GM18498 (cell line): Measurements from ENCODE around the gene ITPR3.

Source experiments
- ATAC-seq: cut with Tn5 transposase; IDR thresholded peaks from one replicate; pipeline ENCODE4 v1.9.1; 2021; ENCODE audit warnings: mild to moderate bottlenecking, moderate library complexity; ENCODE audit not compliant: unreplicated experiment

ITPR3 gene

DNA sequence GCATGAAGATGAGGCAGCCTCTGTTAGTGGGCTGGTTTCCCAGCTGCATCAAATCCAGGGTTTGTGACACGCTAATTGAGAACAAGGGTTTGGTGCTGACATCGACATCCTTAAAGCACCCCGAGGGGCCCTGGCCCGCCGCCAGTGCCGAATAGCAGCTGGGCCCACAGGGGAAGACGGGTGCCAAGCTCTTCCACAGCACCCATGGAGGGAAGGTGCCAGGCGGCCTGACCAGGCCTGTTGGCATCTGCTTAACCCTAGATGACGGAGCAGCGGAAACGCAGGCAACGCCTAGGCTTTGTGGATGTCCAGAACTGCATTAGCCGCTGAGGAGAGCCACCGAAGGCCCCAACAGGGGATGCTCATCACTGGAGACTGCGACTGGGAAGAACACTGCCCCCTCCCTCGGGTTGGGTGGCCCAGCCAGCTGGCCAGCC is 74.3 kb downstream of the ITPR3 start:
- ATAC-seq = no peak

DNA sequence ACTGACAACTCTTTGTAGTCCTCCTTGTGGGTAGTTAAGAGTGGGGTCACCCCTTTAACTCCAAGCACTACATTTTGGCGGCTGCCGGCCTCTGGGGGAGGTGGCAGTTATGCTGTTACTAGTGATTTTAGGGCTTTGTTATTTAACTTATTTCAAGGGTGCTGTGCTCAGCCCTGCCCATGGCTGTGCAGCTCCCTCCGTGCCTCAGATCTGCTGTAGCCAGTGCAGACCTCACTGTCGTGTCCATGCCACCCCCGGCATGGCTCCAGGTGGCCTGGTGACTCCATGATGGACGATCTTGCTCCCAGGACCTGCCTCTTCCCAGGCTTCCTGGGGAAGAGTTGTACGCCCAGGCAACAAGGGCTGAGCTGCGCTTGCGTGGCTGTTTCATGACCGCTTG is 75.0 kb downstream of the ITPR3 start:
- ATAC-seq = no peak

DNA sequence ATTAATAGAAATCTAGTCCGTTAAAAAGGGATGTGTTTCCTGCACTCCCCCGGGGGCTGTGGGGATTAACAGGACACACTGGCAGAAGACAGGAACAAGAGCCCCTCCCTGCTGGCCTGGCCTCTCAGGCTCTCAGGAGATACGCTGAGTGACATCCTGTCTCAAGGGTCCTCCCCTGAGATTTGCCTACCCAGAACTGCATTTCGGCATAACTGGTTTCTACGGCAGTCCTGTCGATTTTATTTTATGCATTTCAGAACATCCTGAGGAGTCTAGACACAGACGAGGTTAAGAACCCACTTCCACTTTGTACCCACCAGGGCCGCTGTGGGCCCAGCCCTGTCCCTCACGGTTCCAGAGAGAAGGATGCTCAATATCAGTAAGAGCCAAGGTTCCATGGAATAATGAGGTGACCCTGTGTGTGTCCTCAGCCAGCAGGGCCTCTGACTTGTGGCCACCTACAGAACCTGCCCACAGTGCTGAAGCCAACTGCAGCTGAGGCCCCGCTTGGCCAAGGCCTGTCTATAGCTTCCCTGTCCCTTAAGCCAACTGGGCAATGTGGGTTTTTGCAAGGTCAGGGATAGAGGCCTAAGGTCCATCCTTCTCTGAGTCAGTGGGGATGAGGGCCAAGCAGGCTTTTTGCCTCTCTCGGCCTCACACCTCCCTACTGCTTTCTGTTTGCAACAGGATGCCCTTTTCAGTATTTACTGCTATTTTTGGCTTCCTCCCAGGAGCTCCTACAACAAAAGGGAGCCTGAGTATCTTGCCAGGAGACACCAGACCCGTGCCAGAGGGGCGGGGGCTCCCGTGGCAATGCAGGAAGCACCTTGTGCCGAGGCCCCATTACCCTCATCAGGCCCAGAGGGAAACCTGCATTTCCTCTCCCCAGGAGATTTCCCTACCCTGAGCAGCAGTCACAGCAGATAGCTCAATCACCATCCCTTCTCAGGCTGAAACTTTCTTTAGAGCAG is 75.7 kb downstream of the ITPR3 start:
- no peak for ATAC-seq

DNA sequence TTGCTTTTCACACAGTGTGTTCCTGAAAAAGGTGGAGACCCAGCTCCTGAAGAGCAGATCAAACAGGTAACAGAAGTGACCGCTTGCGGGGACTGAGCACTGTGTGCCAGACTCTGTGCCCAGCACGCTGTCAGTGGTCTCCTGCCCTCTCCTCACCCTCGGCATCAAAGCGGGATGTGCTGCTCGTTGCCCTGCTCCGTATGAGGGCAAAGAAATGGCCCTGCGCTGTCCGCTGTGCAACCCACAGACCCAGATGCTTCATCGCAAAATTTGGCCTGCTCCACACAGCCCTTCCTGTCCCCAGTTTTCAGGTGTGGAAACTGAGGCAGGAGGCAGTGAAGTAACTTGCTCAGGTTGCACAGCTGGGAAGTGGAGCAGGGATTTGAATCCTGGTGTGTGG is 76.7 kb downstream of the ITPR3 start:
- ATAC-seq = no peak

DNA sequence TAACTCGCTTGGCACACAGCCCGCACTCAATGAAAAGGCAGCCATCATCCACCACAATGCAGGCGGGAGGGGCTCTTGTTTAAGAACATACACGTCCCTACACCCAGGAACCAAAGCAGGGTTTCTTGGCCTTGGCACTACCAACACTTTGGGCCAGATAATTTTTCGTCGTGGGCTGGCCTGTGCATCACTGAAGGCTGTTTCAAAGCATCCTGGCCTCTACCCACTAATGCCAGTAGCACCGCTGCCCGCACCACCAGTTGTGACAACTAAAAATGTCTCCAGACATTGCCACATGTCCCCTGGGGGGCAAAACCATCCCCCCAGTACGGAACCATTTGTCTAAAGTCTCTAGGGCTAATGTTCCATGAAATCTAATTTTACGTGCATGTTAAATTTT is 77.4 kb downstream of the ITPR3 start:
- no peak for ATAC-seq

DNA sequence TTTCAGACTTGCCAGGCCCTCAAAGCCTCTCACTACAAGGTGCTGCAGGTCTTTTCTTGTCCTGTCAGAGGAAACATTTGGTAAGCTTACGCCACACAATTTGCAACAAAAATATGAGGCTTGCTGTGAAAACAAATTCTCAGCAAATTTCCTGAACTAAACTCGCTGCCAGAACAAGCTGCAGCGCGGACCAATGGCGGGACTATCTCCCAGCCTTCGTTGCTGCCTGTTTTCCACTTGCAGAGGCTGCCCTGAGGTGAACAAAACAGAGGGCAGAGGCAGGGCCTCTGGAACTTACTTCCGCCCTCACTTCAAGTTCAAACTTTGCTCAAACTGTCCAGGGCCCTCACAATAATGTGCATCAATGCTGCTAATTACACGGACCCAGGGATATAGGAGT is 78.0 kb downstream of the ITPR3 start:
- ATAC-seq = no peak

DNA sequence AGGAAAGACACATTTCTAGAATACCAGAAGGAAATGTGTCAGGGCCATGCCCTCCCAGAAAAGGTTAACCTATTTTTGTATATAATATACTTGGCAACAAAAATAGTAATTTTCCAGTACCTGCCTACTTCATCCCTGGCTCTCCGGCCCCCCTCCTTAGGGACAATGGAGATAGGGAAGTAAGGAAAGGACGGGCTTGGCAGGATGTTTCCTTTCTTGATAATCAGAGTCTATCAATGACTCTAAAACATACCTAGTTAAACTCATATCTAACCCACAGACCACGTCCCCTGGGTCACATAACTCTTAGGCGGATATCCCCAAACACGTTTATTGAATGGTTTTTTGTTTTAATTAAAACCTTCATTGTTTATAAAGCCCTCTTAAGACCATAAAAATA is 78.6 kb downstream of the ITPR3 start:
- no peak for ATAC-seq

DNA sequence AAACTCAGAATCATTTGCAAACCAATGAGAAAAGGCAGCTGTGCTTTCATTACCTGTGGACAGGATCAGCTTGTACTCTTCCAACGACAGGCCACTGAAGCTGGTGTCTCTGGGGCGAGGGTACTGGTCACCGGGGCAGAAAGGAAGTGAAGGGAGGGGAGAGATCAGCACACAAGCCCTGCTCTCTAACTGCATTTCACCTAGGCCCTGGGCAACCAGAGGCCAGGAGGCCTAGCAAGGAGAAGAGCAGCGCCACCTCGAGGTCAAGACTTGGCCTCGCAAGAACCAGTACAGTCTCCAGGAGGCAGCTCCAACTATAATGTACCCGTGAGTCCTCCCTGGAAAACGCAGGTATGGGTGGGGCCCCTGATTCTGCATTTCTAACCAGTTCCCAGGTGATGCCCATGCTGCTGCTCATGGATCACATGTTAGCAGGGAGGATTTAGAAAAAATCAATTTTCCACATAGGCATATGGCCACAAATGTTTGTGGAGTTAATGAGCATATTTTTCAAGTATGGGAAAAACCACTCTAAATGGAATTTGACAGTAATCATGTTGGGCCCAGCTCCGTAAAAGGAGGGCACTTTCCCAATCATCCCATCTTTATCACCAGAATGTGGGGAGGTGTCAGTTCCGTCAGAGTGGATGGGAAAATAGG is 79.4 kb downstream of the ITPR3 start:
- no peak for ATAC-seq

DNA sequence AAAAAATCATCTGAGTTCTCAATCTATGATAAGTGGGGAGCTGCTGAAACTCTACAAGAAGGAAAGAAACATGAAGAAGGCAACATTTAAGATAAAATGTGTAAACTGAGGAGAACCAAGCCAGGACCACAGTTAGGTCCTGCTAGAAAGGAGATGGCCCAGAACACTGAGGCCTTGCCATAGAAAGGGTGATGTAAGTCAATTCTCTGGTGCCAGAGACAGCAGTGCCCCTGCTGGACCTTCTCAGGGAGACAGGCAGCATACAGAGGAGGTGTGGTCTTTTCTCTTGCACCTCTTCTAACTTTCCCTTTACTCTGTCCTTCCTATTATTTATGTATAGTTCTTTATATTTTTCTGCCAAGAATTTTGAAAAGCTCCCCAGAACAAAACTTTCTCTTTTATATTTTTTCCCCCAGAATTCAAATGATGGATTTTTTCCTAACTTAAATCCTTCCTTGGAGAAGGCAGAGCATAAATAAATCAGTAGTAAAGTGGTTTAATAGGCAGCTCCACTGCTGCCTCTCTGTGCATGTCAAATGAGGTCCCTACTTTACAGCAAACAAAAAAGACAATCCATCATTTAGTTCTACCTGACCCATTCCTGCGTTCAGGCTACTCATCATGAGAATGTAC is 81.3 kb downstream of the ITPR3 start:
- no peak for ATAC-seq

DNA sequence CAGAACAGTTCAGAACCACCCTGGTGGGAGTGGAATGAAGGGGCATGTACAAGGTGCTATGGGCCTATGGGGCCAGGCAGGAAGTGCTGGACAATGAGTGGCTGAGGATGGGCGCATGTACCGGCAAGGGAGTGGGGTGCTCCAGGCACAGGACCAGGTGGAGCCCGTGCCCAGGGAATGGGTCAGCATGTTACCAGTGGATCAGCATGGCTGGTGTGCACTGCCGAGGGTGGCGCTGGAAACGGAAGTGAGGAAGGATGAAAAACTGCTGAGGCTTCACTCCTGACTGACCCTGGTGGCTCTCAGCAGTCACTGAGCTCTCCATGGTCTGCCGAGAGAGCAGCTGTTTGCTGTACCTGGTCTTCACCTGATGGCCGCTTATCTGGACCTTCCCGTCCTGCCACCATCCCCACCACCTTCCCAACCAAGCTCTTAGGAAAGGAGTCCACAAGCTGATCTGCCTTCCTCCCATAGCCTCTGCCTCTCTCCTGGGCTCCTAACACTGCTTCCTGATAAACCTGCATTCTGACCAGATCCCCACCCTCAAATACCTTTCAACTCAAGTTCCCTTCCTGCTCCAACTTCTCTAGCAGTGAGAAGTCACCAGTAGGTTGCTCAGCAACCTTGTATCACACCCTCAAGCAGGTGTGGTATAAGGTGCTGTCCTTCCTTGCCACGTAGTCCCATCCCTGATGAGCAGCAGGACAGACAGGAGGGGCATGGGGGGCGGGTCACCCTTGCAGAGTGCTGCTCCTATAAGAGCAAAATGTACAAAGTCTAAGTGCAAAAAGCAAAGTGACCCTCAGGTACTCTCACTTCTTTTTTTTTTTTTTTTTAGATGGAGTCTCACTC is 83.3 kb downstream of the ITPR3 start:
- ATAC-seq = no peak

DNA sequence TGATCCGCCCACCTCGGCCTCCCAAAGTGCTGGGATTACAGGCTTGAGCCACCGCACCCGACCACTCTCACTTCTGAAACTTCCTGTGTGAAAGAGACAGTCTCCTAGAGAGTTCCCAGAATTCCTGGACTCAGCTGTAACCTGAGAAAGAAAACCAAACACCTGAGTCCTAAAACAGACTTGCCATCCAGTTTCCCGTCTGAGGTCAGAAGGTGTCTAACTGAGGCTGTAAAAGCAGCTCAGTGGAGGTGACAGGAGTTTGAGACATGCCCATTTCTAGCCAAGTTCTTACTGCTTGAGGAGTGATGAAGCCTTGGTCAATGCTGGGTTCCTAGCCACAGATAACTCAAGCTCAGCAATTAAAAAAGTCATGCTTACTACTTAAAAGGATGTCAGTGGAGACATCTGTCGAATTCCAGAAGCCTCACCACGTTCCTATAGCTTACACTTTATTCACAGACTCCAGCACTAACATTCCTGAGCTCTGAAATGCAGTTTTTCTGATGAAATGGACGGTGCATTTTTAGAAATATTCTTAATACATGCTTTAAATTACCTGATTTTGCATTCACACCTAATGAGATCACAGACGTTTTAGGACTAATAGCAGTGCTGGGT is 84.3 kb downstream of the ITPR3 start:
- no peak for ATAC-seq

DNA sequence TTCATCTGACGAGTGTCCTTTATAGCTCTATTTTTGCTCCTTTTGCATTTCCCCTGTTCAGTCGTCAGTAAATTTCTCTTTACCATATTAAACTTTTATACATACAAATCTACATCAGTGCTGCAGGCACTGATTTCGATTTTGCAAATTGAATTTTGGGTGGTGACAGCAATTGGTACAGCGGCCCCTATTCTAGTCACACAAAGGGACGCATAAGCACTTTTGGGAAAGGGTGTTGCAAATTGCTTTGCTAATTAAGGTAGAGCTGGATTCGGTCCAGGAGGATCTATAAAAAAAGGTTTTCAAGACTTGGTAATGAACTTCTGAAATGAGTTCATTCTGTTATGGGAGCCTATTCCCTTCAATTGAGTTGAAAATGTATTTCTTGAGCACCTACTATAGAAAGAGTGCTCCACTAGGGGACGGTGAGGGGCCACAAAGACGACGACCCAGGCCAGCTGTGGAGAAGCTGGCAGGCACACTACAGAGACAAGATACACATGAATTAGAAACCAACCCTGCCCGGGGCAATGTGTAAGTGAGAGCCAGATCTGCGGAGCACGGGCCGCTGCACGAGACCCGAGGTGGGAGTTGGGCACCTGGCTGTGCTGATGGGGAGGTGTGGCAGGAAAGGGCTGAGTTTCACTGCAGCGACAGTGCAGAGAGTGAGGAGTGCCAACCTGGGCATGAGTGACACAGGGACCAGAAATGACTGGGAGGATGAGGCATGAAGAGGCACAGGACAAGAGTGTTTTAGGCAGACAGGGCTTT is 85.0 kb downstream of the ITPR3 start:
- ATAC-seq = no peak

DNA sequence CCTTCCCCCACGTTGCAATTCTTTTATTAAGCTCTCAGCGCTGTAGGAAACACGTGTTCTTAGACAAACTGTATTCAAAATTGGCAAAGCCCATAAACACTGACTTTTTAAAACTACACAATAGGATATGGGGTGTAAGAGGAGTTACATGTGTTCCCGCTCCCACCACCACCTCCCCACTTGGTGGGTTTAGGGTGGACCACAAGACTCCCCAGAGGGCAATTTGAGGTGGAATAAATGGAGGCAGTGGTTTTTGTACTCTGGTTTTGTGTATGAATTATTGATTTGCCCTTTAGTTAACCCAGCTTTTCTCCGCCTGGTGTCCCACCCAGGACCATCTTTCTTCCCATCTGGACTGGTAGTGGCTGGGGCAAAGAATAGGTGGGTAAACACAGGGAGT is 86.6 kb downstream of the ITPR3 start:
- no peak for ATAC-seq

DNA sequence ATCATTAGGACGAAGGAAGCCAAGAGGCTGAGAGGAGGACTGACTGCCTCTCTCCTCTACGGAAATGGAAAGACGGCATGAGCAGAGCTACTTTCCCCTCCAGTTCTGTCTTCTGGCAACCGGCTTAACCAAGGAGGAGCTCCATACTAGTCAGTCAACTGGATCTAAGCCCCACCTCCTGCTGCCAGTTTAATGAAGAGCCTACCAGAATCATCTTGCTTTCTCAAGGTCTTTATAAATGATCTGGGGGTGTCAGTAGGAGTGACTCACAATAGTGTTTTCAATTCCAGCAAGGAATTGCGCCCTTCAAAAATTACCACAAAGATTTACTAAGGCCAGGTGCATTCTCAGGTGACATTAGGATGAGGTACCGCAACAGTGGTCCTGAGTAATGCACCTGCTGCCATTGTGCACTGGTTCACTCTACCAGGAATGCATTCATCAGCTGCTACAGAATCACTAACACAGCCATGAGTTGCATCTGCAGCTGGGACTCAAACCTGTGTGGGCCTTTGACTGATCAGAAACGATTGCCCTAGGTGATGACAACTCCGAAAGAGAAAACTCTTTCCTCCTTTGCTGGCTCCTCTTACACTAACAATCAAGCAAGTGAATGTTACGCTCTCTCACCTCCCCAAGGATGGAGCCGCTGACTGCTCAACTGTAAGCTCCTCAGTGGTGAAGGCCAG is 87.5 kb downstream of the ITPR3 start:
- ATAC-seq = no peak

DNA sequence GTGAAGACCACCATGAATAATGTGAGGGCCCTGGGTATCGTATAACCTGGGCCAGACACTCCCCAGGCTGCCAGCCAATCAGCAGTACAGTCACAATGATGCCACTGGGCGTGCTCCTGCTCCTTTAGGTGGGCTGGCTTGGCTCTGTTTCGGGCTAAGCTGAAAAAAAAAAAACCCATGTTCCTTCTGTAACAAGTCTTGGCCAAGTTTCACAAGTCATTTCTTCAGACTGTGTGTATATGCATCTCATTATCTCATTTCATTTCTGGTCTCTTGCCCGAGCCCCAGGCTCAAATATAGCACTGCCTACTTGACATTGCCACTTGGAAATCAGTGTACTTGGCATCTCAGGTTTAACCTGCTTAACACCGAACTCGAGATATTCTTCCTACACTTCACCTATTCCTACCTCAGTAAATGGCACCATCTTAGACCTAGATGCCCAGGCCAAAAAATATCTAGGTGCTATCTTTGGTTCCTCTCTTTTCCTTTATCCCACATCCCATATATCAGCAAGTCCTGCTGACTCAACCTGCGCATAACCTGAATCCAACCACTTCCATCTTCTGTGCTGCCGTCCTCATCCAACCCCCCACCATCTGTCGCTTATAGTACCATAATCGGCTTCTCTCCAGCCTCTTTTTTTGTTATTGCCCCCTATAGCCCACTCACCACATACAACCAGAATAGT is 88.6 kb downstream of the ITPR3 start:
- ATAC-seq = no peak

DNA sequence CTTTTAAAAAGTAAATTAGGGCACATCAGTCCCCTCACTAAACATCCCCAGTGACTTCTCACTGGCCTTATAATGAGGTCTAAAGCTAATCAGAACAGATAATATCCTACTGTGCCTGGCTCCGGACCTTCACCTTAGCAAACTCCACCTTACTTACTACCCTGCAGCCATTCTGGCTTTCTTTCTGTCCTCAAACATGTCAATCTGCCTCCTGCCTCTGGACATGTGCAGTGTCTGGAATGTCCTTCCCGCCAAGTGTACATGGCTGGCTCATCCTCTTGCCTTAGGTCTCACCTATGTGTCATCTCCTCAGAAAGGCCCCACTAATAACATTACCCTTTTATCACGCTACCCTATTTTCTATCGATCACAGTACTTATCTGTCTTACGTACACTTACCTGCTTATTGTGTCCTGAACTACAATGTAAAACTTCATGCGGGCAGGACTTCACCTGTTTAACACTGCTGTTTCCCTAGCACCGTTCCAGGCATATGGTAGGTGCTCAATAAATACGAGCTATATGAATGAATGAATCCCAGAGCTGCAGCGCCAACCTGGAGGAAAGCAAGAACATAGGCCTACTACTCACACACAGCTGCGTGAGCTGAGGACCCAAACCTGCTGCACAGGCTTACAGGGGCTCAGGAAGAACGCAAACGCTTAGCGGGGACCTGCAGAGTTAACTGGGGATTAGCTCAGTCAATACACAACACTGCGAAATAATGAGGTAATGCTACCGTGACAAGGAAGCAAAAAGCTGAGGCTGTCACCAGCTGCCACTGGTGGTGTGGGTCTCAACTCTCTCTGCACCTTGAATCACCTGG is 89.4 kb downstream of the ITPR3 start:
- no peak for ATAC-seq
